ENCODE measurements around the gene COLQ. TPM values are rescaled to one million over a fixed set of nuclear protein-coding genes. Genes with fewer than 3 reads are reported as not detected.

The COLQ gene
- total RNA-seq, 1 experiment from 2014 or later, result 1.3 TPM

DNA sequence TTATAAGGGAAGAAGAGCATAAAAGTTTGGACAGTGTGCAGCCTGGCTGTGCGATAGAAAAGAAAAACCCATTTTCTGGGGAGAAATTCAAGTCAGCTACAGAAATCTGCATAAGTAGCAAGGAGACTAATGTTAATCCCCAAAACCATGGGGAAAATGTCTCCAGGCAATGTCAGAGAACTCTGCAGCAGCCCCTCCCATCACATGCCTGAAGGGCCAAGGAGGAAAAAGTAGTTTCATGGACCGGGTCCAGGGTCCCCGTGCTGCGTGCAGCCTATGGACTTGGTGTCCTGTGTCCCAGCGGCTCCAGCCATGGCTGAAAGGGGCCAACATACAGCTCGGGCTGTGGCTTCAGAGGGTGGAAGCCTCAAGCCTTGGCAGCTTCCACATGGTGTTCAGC lies 28.3 kb upstream of the COLQ start:
- CTCF ChIA-PET, result no interaction called here
- TF ChIP-seq, protein P1, sequence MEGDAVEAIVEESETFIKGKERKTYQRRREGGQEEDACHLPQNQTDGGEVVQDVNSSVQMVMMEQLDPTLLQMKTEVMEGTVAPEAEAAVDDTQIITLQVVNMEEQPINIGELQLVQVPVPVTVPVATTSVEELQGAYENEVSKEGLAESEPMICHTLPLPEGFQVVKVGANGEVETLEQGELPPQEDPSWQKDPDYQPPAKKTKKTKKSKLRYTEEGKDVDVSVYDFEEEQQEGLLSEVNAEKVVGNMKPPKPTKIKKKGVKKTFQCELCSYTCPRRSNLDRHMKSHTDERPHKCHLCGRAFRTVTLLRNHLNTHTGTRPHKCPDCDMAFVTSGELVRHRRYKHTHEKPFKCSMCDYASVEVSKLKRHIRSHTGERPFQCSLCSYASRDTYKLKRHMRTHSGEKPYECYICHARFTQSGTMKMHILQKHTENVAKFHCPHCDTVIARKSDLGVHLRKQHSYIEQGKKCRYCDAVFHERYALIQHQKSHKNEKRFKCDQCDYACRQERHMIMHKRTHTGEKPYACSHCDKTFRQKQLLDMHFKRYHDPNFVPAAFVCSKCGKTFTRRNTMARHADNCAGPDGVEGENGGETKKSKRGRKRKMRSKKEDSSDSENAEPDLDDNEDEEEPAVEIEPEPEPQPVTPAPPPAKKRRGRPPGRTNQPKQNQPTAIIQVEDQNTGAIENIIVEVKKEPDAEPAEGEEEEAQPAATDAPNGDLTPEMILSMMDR (IDR thresholded peaks at IDR 0.05; ENCODE audit: unreplicated experiment), result no peak
- Mint-ChIP-seq H3K27me3 (ENCODE audit: unreplicated experiment) (no peaks in the 10 kb centered on the region), H3K4me1 (ENCODE audit: low read depth, unreplicated experiment) (no peaks in the 10 kb centered on the region), H3K36me3 (ENCODE audit: insufficient read depth, unreplicated experiment) (no peaks in the 10 kb centered on the region), H3K27ac (ENCODE audit: unreplicated experiment) (no peak overlapping the region), H3K9me3 (ENCODE audit: low read depth, unreplicated experiment) (peaks cover 4% of the 10 kb centered on the region), H3K4me3 (ENCODE audit: low read depth, unreplicated experiment) (no peak overlapping the region)
- DNase-seq, result no peak
- no TSS peak for BruUV-seq (replicated peaks)
- intact Hi-C loops (cut with micrococcal nuclease; ENCODE audit: unreplicated experiment), result loop anchor here (10.0 kb wide), 1 partner anchor 305 kb away; no protein-coding TSS in a partner anchor

DNA sequence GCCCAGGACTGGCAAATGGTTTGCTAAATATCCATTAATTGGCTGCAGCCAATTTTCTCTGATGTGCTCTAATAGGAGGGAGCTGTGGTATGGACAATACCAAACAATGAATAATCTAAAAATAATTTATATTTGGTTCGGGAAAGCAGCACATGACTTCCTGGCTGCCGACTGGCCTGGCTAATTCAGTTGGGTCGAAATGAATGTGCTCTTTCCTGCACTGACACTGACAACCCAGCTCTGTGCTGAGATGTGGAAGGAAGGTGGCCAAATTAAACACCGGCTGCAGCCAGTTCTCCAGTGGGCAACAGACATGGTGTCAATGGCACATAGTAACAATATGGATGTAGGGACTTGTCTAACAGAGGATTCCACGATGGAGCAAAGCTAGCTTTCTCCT lies 21.1 kb upstream of the COLQ start:
- intact Hi-C loops (cut with micrococcal nuclease; ENCODE audit: unreplicated experiment), result no loop called here
- CTCF ChIA-PET, result no interaction called here
- H3K27ac Mint-ChIP-seq (ENCODE audit: unreplicated experiment), result no peak overlapping the region
- peaks cover 4% of the 10 kb centered on the region for H3K9me3 Mint-ChIP-seq (ENCODE audit: low read depth, unreplicated experiment)
- TF ChIP-seq, protein P1 (IDR thresholded peaks at IDR 0.05; ENCODE audit: unreplicated experiment), result no peak
- no peaks in the 10 kb centered on the region for H3K4me1 Mint-ChIP-seq (ENCODE audit: low read depth, unreplicated experiment)
- no peaks in the 10 kb centered on the region for H3K36me3 Mint-ChIP-seq (ENCODE audit: insufficient read depth, unreplicated experiment)
- no peak for DNase-seq
- H3K4me3 Mint-ChIP-seq (ENCODE audit: low read depth, unreplicated experiment), result no peak overlapping the region
- BruUV-seq (replicated peaks), result no TSS peak
- no peaks in the 10 kb centered on the region for H3K27me3 Mint-ChIP-seq (ENCODE audit: unreplicated experiment)

DNA sequence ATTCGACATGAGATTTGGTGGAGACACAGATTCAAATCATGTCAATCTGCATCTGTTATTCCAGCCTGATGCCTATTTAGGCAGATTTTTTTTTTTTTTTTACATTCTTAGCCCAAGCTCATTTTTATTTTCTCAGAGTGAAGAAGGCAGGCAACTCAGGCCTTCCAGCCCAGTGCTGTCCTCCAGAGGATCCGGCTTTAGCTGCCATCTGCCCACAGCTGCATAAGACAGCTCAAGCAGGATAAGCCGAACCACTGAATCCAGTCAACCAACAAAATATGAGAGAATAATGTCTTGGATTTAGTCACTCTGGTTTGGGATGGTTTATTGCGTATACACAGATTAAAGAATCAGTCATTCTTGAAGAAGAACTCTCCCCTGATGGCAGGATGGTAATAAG lies 19.9 kb upstream of the COLQ start:
- DNase-seq, result no peak
- H3K36me3 Mint-ChIP-seq (ENCODE audit: insufficient read depth, unreplicated experiment), result no peaks in the 10 kb centered on the region
- no peaks in the 10 kb centered on the region for H3K9me3 Mint-ChIP-seq (ENCODE audit: low read depth, unreplicated experiment)
- no TSS peak for BruUV-seq (replicated peaks)
- CTCF ChIA-PET, result no interaction called here
- intact Hi-C loops (cut with micrococcal nuclease; ENCODE audit: unreplicated experiment), result no loop called here
- TF ChIP-seq, protein P1 (IDR thresholded peaks at IDR 0.05; ENCODE audit: unreplicated experiment), result no peak
- no peaks in the 10 kb centered on the region for H3K27me3 Mint-ChIP-seq (ENCODE audit: unreplicated experiment)
- no peak overlapping the region for H3K27ac Mint-ChIP-seq (ENCODE audit: unreplicated experiment)
- H3K4me3 Mint-ChIP-seq (ENCODE audit: low read depth, unreplicated experiment), result no peak overlapping the region
- H3K4me1 Mint-ChIP-seq (ENCODE audit: low read depth, unreplicated experiment), result no peaks in the 10 kb centered on the region

DNA sequence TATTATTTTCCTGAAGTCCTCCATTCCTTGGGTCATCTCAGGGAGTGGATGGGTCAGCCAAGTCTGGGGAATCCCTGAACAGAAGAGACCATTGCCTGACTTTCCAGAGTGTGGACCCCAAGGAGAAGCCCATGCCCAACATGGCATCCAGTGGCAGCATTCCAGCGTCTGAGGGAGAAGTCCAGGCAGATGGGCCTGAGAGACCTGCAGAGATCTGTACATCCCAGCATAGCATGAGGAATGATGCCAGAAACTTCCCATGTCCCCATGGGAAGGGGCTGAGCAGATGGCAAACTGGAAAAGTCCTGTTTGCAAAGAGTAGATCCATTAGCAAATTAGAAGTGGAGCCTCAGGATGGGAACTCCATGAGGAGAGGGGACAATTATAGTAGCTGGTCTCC lies 17.6 kb upstream of the COLQ start:
- TF ChIP-seq, protein P1 (IDR thresholded peaks at IDR 0.05; ENCODE audit: unreplicated experiment), result no peak
- CTCF ChIA-PET, result no interaction called here
- no peaks in the 10 kb centered on the region for H3K4me1 Mint-ChIP-seq (ENCODE audit: low read depth, unreplicated experiment)
- no TSS peak for BruUV-seq (replicated peaks)
- H3K27me3 Mint-ChIP-seq (ENCODE audit: unreplicated experiment), result no peaks in the 10 kb centered on the region
- intact Hi-C loops (cut with micrococcal nuclease; ENCODE audit: unreplicated experiment), result no loop called here
- DNase-seq, result no peak
- no peaks in the 10 kb centered on the region for H3K9me3 Mint-ChIP-seq (ENCODE audit: low read depth, unreplicated experiment)
- no peak overlapping the region for H3K4me3 Mint-ChIP-seq (ENCODE audit: low read depth, unreplicated experiment)
- H3K36me3 Mint-ChIP-seq (ENCODE audit: insufficient read depth, unreplicated experiment), result no peaks in the 10 kb centered on the region
- H3K27ac Mint-ChIP-seq (ENCODE audit: unreplicated experiment), result no peak overlapping the region

DNA sequence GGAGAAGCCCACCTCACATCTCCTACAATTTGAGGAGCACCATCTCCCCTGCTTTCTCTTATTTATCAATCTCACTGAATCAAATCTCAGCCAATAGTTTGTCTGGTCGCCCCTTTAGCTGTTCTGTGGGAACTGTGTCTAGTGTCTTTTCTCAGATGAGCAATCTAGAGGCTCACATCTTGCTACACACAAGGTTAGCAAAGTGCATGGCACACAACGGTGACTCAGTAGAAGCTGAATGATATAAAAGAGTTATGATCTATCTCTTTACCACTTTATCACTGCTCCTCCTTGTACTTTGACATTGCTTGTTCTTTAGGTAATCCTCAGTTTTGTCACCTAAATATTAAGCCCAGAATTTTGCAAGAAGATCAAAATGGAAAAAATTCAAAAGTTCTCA lies 16.8 kb upstream of the COLQ start:
- TF ChIP-seq, protein P1 (IDR thresholded peaks at IDR 0.05; ENCODE audit: unreplicated experiment), result no peak
- intact Hi-C loops (cut with micrococcal nuclease; ENCODE audit: unreplicated experiment), result no loop called here
- DNase-seq, result no peak
- H3K4me1 Mint-ChIP-seq (ENCODE audit: low read depth, unreplicated experiment), result no peaks in the 10 kb centered on the region
- no peaks in the 10 kb centered on the region for H3K36me3 Mint-ChIP-seq (ENCODE audit: insufficient read depth, unreplicated experiment)
- no peak overlapping the region for H3K27ac Mint-ChIP-seq (ENCODE audit: unreplicated experiment)
- H3K27me3 Mint-ChIP-seq (ENCODE audit: unreplicated experiment), result no peaks in the 10 kb centered on the region
- no peaks in the 10 kb centered on the region for H3K9me3 Mint-ChIP-seq (ENCODE audit: low read depth, unreplicated experiment)
- no peak overlapping the region for H3K4me3 Mint-ChIP-seq (ENCODE audit: low read depth, unreplicated experiment)
- CTCF ChIA-PET, result no interaction called here
- BruUV-seq (replicated peaks), result no TSS peak
